HG02981 (cell line): ENCODE results near the gene MBD3L1.

Experiments
- ATAC-seq: cut with Tn5 transposase; IDR thresholded peaks from one replicate; pipeline ENCODE4 v1.9.1; 2021; ENCODE audit warnings: mild to moderate bottlenecking, moderate library complexity; ENCODE audit not compliant: unreplicated experiment

Gene MBD3L1

GRCh38 chr19:8832132-8833021, at the start of gene MBD3L1, which contains the start of gene ZNF558:
Gene MBD3L1 (plus strand): TSS chr19:8832377. CDS start chr19:8842679, 10,302 bp downstream.
Gene ZNF558 (minus strand): TSS chr19:8832304. CDS start chr19:8822659, 9,645 bp downstream.
- peak; percentile 90 for ATAC-seq

- no peak for ATAC-seq
These were observed 37.4 kb upstream of the MBD3L1 start for GRCh38 chr19:8794823-8795222.

GRCh38 chr19:8806661-8807060, 25.5 kb upstream of the MBD3L1 start:
- ATAC-seq = no peak

- no peak for ATAC-seq
These were observed 20.6 kb upstream of the MBD3L1 start for GRCh38 chr19:8811315-8812172.

- no peak for ATAC-seq
These were observed 18.0 kb upstream of the MBD3L1 start for GRCh38 chr19:8814176-8814575.

- no peak for ATAC-seq
These were observed 16.4 kb upstream of the MBD3L1 start for GRCh38 chr19:8815780-8816179.

- ATAC-seq = no peak
These were observed 11.9 kb upstream of the MBD3L1 start for GRCh38 chr19:8820234-8820633.

GRCh38 chr19:8821748-8822241, 10.4 kb upstream of the MBD3L1 start:
- no peak for ATAC-seq

GRCh38 chr19:8826371-8826770, 5.8 kb upstream of the MBD3L1 start:
- ATAC-seq = no peak

GRCh38 chr19:8827277-8827676, 4.9 kb upstream of the MBD3L1 start:
- no peak for ATAC-seq

- ATAC-seq = no peak
These were observed 804 bp upstream of the MBD3L1 start for GRCh38 chr19:8831373-8831772.

GRCh38 chr19:8831832-8832131, 395 bp upstream of the MBD3L1 start:
- ATAC-seq = peak; percentile 7

- ATAC-seq = no peak
These were observed 3.3 kb downstream of the MBD3L1 start for GRCh38 chr19:8835446-8835845.

- no peak for ATAC-seq
These were observed 3.7 kb downstream of the MBD3L1 start for GRCh38 chr19:8835877-8836276.

- no peak for ATAC-seq
These were observed 8.5 kb downstream of the MBD3L1 start for GRCh38 chr19:8840708-8841107.

GRCh38 chr19:8846819-8847218, 14.6 kb downstream of the MBD3L1 start:
- ATAC-seq = no peak

GRCh38 chr19:8849232-8849631, 17.1 kb downstream of the MBD3L1 start:
- ATAC-seq = no peak

GRCh38 chr19:8850488-8850887, 18.3 kb downstream of the MBD3L1 start:
- no peak for ATAC-seq

GRCh38 chr19:8858260-8858659, 26.1 kb downstream of the MBD3L1 start:
- ATAC-seq = no peak

- ATAC-seq = no peak
These were observed 34.2 kb downstream of the MBD3L1 start for GRCh38 chr19:8866344-8866743.

- no peak for ATAC-seq
These were observed 45.9 kb downstream of the MBD3L1 start for GRCh38 chr19:8877854-8878705.
